B cell (primary cell): ENCODE data around the gene HSPB8.

Experiments used
- EZH2 ChIP-seq: IDR thresholded peaks from 2 replicates; pipeline ENCODE4 v1.6.1; 2012; ENCODE audit warnings: borderline replicate concordance, low read depth, mild to moderate bottlenecking, moderate library complexity, low read length; ENCODE audit not compliant: insufficient read depth, poor library complexity, severe bottlenecking
- TF ChIP-seq, protein P1 (sequence below): fragments of 200-600 bp; IDR thresholded peaks from one replicate; pipeline ENCODE4 v1.8.0; 2022; ENCODE audit warnings: antibody characterized with exemption, mild to moderate bottlenecking

DNA sequence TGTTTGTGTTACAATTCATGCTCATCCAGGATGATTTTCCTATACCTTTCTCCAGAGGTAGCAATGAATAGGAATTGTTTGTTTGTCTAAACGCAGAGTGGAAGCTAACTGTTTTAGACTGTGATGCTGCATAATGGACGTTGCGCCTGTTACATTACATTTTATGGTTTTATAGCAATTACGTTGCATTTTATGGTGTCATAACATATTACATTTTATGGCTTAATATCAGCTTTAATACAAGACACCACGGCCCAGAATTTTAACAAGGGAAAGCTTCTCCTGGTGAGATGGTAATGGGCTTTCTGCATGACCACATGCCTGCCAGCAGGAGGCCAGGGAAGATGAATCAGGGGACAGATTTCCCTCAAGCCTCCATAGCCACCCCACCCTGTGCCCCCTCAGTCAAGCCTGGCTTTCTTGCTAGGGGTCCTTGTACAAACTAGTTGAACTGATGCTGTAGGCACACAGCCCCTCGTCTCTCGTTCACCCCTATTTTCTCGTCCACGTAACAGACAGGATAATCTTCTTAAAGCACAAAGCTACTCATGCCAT lies 56.5 kb downstream of the HSPB8 start:
- TF ChIP-seq, protein P1, sequence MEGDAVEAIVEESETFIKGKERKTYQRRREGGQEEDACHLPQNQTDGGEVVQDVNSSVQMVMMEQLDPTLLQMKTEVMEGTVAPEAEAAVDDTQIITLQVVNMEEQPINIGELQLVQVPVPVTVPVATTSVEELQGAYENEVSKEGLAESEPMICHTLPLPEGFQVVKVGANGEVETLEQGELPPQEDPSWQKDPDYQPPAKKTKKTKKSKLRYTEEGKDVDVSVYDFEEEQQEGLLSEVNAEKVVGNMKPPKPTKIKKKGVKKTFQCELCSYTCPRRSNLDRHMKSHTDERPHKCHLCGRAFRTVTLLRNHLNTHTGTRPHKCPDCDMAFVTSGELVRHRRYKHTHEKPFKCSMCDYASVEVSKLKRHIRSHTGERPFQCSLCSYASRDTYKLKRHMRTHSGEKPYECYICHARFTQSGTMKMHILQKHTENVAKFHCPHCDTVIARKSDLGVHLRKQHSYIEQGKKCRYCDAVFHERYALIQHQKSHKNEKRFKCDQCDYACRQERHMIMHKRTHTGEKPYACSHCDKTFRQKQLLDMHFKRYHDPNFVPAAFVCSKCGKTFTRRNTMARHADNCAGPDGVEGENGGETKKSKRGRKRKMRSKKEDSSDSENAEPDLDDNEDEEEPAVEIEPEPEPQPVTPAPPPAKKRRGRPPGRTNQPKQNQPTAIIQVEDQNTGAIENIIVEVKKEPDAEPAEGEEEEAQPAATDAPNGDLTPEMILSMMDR: no peak
- no peak for TF ChIP-seq EZH2
